ENCODE data around the gene FGF6.
"Not testable (repeated sequence)": the region's sequence is repeated elsewhere in the genome, so short reads cannot be mapped to it uniquely, and the experiment has no call there.

Gene FGF6, protein sequence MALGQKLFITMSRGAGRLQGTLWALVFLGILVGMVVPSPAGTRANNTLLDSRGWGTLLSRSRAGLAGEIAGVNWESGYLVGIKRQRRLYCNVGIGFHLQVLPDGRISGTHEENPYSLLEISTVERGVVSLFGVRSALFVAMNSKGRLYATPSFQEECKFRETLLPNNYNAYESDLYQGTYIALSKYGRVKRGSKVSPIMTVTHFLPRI

DNA sequence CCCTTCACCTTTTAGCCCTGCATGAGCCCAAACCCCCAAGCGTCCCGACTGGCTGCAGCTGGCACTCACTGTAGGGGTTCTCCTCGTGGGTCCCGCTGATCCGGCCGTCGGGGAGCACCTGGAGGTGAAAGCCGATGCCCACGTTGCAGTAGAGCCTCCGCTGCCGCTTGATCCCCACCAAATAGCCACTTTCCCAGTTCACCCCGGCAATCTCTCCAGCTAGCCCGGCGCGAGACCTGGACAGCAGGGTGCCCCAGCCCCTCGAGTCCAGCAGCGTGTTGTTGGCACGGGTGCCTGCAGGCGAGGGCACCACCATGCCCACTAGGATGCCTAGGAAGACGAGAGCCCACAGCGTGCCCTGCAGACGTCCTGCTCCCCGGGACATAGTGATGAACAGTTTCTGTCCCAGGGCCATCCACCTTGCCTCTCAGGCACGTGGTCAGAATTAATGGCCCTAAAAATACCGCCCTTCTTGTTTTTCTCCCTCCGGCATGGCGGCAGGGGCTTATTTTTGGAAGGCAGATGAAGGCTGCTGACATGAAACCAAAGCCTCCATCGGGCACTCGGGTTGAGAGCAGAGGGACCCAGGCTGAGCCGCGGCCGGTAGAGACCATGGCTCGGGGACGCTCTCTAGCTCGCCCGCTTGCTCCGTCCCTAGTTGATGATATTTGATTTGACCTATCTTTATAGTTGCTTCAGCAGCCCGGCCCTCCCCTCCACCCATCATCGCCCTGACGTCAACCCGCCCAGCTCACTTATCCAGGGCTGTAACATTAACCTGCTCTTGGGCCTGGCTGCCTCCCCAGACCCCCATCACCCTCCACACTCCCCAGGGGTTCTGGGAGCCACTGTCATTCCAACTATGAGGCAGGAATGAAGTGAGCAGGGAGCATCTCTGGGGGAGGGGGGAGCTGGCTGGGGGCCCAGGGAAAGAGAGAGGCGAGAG lies at the start of gene FGF6:
Gene FGF6, minus strand, starts transcription at position 660 of the 946 bp plus-strand sequence. Its CDS starts 245 bp downstream, at position 415.
- no peak for DNase-seq (ENCODE audit: low read depth)

DNA sequence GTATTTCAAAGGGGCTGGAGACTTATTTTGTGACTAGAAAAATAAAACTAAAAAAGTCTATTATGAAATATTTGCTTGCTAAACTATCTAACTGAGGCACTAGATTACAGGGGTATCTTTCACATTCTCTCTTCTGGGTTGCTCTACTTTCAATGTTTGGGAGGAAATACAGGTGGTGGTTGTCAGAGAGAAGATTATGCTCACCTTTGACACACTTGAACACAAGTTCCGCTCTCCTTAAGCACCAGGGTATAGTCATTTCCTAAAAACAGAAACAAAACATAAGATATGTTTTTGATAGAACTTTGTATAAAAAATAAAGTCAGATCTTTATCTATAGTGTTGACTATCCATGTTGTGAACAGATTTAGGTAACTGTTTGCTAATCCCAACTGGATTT lies 45.4 kb upstream of the FGF6 start:
- DNase-seq (ENCODE audit: low read depth), result no peak

DNA sequence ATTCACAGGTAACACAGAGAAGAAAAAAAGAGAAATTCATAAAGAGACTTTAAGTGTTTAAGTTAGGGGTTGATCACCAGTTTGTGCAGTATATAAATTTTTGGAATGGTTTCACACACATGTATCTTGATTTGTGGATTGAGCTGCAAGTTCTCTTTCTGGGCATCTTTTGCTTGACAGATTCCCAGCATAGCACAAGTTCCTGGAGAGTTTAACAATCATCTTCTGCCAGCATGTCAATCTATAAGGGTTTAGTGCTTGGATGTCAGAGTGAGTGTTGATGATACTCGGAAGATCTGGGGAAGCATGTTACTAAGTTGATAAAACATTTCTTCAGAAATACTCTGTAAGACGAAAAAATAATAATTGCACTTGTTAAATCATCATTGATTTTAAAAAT lies 43.9 kb upstream of the FGF6 start:
- DNase-seq (ENCODE audit: low read depth), result no peak

DNA sequence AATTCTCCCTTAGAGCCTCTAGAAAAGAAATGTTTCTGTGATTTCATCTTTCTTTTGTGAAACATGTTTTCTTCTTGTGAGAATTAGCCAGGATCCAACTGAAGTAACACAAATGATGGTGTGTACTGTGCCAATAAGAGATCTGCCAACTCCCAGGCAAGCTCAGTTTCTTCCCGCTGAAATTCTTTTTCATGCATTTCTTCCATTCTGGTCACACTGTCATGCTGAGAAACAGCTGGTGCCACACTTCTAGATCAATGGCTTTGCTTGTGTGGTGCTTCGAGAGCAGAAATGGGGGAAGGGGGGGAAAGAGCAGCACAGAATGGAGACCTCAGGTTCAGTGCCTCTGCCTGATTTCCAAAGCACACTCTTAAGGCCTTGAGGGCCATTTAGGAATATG lies 41.4 kb upstream of the FGF6 start:
- DNase-seq (ENCODE audit: low read depth), result no peak

DNA sequence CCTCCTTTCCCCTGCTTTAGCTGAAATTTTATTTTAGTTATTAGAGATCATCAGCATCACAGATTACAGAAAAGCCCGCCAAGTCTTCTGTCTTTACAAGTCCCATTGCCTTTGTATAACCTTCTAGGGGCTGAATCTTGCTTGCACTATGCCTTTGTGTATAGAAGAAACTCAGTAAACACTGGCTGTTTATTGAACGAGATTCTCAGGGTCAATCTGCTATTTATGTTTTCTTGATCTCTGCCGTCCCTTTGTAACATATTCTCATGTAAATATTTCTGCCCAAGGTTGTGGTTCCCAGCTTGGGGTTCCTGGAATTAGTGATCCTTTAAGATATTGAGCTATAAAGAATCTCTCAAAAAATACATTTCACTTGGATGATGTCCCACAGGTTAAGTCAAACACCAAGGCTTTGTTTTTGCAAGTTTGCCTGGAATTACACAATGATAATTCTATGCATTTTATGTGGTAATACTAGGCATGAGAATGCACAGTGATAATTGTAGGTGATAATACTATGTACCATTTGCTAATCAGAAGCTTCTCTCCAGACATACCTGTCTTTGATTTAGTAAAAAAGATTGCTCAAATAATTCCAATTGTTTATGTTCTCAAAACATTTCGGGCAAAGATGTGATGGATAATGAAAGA lies 40.6 kb upstream of the FGF6 start:
- DNase-seq (ENCODE audit: low read depth), result no peak

DNA sequence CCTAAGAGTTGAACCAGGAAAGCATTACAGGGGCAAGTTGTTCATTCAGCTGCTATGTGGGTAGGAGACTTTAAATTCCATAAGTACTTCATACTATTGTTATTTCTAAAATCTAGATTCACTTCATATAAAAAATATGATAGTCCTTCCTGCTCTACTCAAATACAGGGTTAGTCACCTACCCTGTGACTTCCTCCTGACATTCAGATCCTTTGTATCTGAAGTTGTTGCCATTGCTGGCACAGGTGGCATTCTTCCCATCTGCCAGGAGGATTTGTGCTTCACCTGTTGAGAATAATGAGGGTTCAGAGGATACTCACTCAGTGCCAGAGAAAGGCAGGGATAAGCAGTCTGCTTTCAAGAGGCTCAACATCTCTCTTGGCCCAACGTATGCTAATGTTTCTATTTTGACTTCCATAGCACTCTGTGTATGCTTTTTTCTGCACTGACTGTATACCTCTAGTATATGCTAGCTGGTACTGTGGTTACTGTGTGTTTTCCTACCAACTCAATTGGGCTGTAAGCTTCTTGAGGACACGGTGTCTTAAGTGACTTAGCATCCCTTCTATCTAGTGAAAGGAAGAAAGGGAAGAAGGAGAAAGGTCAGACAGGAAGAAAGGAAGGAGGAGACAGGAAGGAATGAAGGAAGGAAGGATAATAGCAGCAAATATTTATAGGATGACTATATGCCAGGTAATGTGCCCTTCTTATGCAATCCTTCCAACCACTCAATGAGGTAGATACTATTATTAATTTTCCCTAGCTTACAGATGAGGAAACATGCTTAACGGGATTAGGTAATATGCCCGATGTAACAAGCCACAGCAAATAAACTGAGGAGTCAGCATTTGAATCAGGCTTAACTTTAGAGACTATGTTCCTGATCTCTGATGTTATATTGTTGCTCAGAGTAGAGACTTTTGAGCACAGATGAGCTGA lies 38.5 kb upstream of the FGF6 start:
- DNase-seq (ENCODE audit: low read depth), result no peak

DNA sequence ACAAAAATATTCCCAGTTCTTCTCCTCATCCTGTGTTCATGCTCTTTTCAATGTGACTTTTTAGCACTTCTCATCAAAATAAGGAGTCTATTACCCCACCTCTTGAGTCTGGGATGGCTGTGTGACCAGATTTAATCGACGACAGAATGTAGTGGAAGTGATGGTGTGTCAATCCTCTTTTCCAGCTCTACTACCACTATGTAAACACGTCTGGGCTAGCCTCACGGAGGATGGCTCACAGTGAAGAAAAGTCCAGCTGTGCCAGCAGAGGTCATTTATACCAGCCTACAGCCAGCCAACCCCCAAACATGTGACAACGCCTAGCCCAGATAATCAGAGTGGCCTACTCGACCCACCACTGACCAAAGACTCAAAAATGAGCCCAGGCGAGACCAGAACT lies 37.3 kb upstream of the FGF6 start:
- no peak for DNase-seq (ENCODE audit: low read depth)

DNA sequence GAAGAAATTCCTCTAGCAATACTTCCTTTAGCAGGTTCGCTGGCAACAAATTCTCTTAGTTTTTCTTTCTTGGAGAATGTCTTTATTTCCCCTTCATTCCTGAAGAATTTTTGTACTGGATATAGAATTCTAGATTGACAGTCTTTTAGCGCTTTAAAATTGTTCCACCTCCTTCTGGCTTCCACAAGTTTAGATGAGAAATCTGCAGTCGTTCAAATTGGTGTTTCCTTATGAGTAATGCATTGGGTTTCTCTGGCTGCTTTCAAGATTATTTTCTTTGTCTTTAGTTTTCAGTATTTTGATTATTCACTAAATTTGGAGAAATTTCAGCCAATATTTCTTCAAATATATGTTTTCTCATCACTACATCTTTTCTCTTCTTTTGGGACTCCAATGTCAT lies 33.3 kb upstream of the FGF6 start:
- DNase-seq (ENCODE audit: low read depth), result no peak

DNA sequence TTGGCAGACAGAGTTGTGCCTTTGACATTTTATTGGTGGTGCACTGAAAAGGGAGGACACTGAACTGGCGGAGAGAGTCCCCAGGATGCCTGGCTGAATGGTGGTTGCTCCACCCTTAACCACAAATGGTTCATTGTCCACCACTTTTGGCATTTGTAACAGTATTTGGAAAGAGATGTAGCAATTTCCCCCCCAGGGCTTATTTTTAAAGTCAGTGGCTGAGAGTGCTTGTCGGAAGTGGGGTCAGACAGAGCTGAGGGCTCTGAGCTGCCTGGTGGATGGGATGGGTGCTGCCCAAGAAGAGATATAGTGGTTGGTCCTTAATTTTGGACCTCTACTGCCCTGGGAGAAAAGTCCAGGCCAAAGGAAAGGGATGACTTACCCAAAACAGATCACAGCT lies 31.5 kb upstream of the FGF6 start:
- DNase-seq (ENCODE audit: low read depth), result no peak

DNA sequence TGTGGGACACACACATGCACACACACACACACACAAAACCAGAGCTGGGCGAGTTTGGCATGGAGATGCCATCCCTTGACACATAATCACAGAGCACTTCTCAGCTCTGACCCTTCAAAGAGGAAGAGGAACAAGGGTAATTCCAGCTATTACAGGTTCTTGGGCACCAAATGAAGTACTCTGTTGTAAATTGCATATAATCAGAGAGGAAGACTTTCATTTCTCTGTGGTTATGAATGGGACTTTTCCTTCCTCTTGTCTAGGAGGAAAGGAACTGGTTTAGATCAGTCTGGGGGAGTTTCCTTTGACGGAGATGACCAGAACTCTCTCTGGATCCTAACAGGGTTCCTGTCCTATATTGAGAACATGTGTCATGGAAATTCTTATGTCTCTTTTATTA lies 26.4 kb upstream of the FGF6 start:
- no peak for DNase-seq (ENCODE audit: low read depth)

DNA sequence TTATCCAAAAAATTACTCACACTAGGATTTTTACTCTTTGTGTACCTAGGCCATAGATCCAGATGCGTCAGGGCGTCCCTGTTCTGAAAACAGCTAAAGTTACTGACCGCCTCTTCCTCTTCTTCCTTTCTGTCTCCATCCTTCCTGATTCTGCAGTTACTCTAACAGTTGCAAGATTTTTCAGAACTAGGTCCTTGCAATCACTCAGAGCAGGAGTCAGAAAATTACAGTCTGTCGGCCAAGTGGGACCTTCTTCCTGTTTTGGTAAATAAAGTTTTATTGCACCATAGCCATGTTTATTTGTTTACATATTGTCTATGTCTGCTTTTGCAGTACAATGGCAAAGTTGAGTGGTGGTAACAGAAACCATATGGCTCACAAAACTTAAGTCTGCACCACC lies 25.6 kb upstream of the FGF6 start:
- no peak for DNase-seq (ENCODE audit: low read depth)

DNA sequence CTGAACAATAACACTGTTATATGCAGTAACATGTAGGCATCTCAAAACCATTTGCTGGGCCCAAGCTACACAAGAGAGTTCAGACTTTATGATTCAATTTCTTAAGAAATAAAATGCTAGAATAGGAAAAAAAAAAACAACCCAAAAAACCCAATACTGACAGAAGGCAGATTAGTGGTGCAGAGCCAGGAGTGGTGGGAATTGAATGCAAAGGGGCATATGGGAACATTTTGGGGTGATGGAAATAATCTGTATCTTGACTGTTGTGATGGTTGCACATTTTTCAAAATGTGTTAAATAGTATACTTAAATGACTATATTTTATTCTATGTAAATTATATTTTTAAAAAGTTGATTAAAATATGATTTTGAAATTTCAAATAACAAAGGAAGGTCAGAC lies 23.4 kb upstream of the FGF6 start:
- DNase-seq (ENCODE audit: low read depth), result no peak

DNA sequence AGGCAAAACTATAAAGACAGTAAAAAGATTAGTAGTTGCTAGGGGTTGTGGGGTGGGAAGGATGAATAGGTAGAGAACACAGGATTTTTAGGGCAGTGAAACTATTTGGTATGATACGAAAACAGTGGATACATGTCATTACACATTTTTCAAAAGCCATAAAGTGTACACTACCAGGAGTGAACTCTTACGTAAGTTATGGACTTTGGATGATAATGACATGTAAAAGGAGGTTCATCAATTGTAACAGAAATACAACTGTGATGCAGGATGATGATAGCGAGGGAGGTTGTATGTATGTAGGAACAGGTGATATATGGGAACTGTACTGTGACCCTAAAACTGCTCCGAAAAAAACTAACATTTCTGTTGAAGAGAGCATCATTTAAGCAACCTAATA lies 15.1 kb upstream of the FGF6 start:
- no peak for DNase-seq (ENCODE audit: low read depth)

DNA sequence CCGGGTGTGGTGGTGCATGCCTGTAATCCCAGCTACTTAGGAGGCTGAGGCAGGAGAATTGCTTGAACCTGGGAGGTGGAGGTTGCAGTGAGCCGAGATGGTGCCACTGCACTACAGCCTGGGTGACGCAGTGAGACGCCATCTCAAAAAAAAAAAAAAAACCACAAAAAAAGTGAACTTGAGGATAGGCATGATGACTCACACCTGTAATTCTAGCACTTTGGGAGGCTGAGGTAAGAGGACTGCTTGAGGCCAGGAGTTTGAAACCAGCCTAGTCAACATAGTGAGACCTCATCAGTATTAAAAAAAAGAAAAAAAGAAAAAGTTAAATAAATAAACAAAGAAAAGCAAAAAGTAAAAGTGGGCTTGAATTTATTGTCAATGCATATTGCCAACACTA lies 10.2 kb upstream of the FGF6 start:
- DNase-seq (ENCODE audit: low read depth), result not testable (repeated sequence)

DNA sequence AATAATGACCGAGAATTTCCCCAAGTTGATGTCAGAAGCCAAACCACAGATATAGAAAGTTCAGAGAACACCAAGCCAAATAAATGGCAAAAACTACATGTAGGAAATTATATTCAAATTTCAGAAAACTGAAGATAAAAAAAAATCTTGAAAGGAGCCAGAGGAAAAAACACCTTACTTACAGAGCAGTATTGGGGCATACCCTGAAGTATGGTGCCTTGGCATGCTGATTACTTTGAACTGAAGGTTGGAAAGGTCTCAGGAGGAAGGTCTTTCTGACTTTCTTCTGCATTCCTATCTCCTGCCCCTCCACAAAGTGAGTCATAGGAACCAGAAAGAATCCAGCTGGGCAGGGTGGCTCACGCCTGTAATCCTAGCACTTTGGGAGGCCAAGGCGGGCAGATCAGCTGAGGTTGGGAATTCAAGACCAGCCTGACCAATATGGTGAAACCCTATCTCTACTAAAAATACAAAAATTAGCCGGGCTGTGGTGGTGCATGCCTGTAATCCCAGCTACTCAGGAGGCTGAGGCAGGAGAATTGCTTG lies 8.8 kb upstream of the FGF6 start:
- DNase-seq (ENCODE audit: low read depth), result no peak

DNA sequence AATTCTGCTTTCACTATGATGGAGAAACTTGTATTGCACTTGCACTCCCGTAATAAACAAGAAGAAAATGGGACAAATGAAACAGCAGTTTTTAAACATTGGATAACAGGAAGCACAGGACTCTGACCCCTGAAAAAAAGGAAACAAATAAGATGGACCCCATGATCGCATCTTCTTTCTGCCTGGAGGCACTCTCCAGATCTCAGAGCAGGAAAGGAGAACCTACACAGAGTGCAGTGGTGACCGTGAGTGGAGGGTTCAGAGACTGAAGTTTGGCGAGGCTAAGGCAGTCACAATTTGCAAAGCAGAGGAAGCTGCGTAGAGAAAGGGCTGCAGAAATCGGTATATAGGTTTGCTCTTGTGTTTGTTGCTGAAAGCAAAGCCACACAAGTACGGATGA lies 6.1 kb upstream of the FGF6 start:
- no peak for DNase-seq (ENCODE audit: low read depth)

DNA sequence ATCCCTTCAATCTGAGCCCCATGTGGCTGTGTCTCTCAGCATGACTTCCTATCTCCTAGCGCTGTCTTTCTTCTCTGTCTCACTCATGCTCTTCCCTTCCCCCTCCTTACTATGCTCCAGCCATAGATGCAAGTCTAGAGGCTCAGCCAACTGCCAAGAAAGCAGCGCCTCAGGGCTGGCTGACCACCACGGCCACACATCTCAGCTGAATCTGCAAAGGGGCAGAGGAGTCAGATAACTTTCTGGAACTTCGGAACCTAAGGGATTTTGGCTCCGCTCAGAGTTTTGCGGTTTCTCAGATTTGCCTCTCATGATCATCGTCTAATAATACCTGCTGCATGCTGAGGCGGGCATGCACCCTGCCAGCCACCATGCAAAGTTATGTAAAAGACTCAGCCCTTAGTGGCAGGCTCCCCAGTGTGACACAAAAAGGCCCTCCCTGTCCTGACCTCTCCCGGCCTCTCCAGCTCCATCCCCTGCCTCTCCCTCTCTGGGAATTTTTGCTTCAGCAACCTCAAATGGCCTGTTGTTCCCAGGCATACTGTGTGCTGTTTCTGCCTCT lies 5.0 kb upstream of the FGF6 start:
- no peak for DNase-seq (ENCODE audit: low read depth)

DNA sequence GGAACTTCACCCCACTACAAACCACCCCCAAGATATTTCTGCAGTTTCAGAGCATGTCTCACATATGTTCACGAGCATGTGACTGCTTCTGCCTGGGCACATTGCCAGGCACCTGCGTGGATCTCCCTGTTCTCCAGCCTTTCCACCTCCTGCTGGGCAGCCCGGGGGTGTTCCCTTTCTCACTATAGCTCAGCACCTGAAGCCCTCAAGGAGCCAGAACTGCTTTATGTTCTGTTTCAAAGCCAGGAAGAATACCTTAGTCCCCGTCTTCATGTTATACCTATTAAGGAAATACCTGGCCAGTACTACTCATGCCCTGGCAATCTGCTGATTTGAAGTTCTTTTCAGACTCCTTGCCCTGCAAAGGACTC lies 4.2 kb upstream of the FGF6 start:
- no peak for DNase-seq (ENCODE audit: low read depth)

DNA sequence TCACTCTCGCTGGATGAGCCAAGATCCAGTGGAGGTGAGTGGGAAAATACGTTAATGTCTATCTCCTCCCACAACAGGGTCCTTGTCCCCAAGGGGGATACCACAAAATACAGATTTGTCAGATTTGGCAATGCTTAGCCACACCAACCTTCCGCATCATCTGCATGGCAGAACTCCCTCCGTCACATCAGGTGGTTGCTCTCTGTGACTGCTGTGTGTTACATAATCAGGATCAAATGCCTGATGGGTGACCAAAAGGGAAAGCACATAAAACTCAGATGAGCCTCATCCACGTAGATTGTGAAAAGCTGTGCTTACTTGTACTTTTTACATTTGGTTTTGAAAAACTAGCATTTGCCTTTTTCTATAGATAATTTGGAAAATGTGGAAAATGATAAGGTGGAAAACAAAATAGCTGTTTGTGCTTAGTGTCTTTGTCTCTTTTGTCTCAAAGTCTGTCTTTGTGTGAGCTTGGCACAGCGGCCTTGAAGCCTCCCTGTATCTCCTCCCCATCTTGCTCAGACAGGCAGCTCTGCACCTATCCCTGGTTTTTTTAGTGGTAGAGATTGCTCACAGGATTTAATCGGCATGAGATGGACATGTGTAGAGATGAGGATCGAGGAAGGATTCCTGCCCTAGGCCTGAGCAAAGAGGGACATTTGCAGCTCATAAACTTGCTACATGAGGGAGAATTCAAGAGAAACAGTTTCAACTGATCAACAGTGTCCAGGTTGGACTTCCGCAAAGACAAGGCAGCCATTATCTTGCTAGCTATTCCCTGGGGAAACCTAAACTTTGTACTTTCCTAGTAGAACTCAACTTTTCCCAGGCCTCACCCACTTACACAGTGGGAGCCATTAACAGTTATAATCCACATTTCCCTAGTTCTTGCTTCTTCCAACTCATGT lies 3.6 kb upstream of the FGF6 start:
- DNase-seq (ENCODE audit: low read depth), result no peak

DNA sequence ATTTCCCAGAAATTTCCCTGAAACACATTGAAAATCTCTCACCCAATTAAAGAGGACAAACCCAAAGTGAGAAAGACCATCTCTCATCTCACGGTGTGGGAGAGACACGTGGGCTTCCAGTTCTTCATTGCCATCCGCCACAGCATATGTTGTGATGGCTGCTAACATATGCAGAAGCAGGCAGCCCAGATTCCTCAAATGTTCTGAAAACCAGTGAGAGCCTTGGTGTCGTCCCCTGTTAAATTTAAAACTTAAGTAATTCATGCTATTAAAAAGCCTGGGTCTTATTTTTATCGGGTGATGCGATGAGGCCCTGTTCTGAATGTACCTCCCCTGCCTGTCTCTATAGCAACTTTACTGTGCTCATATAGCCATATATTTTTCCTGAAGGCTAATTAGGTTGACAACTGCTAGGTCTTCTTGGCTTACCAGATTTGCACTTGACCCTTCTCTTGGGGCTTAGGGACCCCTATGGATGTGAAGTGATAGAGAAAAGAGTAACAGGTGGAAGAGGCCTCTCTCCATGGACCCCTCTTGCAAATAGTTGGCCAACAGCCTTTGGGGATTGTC lies 2.8 kb upstream of the FGF6 start:
- DNase-seq (ENCODE audit: low read depth), result no peak

Measured in stimulated activated CD8-positive, alpha-beta memory T cell treated with anti-CD3 and anti-CD28 coated beads, Interleukin-12 subunit alpha, Interleukin-12 subunit beta, amount 100 ng/mL, for 4 hours (primary cell).